A673 (cell line): ENCODE measurements around the gene NOL3. TPM values are rescaled to one million over a fixed set of nuclear protein-coding genes. Genes with fewer than 3 reads are reported as not detected.

Experiments
- BruUV-seq: library from RNA; stranded (reverse); fragments of 400-500 nt; replicated peaks from 2 replicates; lab custom pipeline; 2021; lab: Mats Ljungman, UMichigan
- CTCF ChIA-PET: fragments of 300-600 bp; sonication (Branson Sonifier 250); formaldehyde crosslinking; loops from one replicate; lab custom pipeline; 2022; ENCODE audit warnings: antibody characterized with exemption; lab: Charles Lee
- POLR2A ChIA-PET: fragments of 300-600 bp; sonication (Branson Sonifier 250); formaldehyde crosslinking; loops from one replicate; lab custom pipeline; 2022; ENCODE audit warnings: antibody characterized with exemption; ENCODE audit not compliant: low non-redundant PET; lab: Charles Lee
- DNase-seq: peaks from one replicate; pipeline ENCODE4 v3.0.0-alpha.2; 2015; ENCODE audit warnings: low spot score
- H3K27ac ChIP-seq: fragments of 200-600 bp; sonication (generic); 2 replicates; pipeline ENCODE4 v1.5.1; 2016; ENCODE audit warnings: mixed run types, low read depth, mild to moderate bottlenecking, mixed read lengths, antibody characterized with exemption, low read length; ENCODE audit not compliant: poor library complexity, severe bottlenecking
- H3K27me3 ChIP-seq: fragments of 200-600 bp; sonication (generic); replicated peaks from 2 replicates; pipeline ENCODE4 v1.6.1; 2017; ENCODE audit warnings: mixed run types, low read depth, mild to moderate bottlenecking, mixed read lengths, antibody characterized with exemption, low read length; ENCODE audit not compliant: insufficient read depth, poor library complexity
- H3K36me3 ChIP-seq: fragments of 200-600 bp; sonication (generic); 2 replicates; pipeline ENCODE4 v1.6.1; 2016; ENCODE audit warnings: mixed run types, mild to moderate bottlenecking, mixed read lengths, antibody characterized with exemption, low read length; ENCODE audit not compliant: insufficient read depth, poor library complexity, severe bottlenecking
- H3K4me1 ChIP-seq: fragments of 200-600 bp; sonication (generic); 2 replicates; pipeline ENCODE4 v1.6.1; 2017; ENCODE audit warnings: mixed run types, mild to moderate bottlenecking, mixed read lengths, antibody characterized with exemption, low read length; ENCODE audit not compliant: insufficient read depth, poor library complexity, severe bottlenecking
- H3K4me3 ChIP-seq: fragments of 200-600 bp; sonication (generic); 2 replicates; pipeline ENCODE4 v1.5.1; 2016; ENCODE audit warnings: low read depth, mixed run types, mild to moderate bottlenecking, mixed read lengths, low read length; ENCODE audit not compliant: poor library complexity, severe bottlenecking
- H3K9me3 ChIP-seq: fragments of 200-600 bp; sonication (generic); 2 replicates; pipeline ENCODE4 v1.6.1; 2016; ENCODE audit warnings: mixed run types, low read depth, mild to moderate bottlenecking, mixed read lengths, antibody characterized with exemption, low read length; ENCODE audit not compliant: poor library complexity, severe bottlenecking
- EZH2 ChIP-seq: fragments of 200-600 bp; sonication (generic); IDR thresholded peaks from 2 replicates; pipeline ENCODE4 v1.6.1; 2017; ENCODE audit warnings: borderline replicate concordance, low read depth, mild to moderate bottlenecking, mixed read lengths, antibody characterized with exemption, low read length; ENCODE audit not compliant: poor library complexity, severe bottlenecking
- intact Hi-C: fragments of 100-400 bp; cut with micrococcal nuclease; formaldehyde crosslinking; loops from one replicate; pipeline ENCODE4 v1.10.0; 2022; ENCODE audit not compliant: unreplicated experiment
- total RNA-seq: library from RNA; stranded (reverse); gene quantifications from 2 replicates; pipeline ENCODE4 v1.2.3, GENCODE V29; 2021
- TF ChIP-seq, protein P1 (sequence below): fragments of 300-800, 200-600 bp; sonication (generic); conservative IDR thresholded peaks from 2 replicates; pipeline ENCODE4 v1.5.1; 2017; ENCODE audit warnings: low read depth, mild to moderate bottlenecking, antibody characterized with exemption, low read length, moderate library complexity, mixed read lengths

Gene NOL3
- total RNA-seq, 1 experiment from 2014 or later: 15.3 TPM

DNA sequence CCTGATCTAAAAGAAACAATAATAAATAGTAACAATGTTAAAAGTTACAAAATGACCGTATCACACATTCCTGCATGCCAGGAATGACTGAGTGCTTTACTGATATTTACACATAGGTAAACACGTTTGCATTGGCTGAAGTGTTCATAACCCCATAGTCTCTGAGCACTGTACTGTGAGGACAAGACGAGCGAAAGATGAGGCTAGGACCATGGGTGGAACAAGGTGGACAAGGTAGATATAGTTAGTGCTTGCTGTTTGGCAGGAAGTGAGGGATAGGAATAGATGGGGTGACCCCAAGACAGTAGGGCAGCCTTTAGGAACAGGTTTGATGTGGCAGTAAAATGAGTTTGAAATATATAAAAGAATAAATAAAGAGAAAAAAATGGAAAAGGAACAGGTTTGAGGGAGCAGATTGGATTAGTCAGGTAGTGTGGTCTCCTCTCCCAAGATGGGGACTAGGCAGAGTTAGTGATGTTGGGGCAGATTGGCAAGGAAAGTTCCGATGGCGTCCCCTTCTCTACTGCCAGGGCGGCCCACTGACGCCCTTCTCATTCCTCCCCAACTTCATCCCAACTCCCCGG lies 21.2 kb downstream of the NOL3 start:
- Histone ChIP-seq H3K27me3 (no peaks in the 10 kb centered on the region), H3K36me3 (peaks cover 33% of the 10 kb centered on the region), H3K4me3 (peak overlapping the region; percentile 98), H3K9me3 (no peaks in the 10 kb centered on the region), H3K27ac (peak overlapping the region; percentile 85), H3K4me1 (peaks cover 18% of the 10 kb centered on the region)
- DNase-seq: no peak
- TF ChIP-seq, protein P1, sequence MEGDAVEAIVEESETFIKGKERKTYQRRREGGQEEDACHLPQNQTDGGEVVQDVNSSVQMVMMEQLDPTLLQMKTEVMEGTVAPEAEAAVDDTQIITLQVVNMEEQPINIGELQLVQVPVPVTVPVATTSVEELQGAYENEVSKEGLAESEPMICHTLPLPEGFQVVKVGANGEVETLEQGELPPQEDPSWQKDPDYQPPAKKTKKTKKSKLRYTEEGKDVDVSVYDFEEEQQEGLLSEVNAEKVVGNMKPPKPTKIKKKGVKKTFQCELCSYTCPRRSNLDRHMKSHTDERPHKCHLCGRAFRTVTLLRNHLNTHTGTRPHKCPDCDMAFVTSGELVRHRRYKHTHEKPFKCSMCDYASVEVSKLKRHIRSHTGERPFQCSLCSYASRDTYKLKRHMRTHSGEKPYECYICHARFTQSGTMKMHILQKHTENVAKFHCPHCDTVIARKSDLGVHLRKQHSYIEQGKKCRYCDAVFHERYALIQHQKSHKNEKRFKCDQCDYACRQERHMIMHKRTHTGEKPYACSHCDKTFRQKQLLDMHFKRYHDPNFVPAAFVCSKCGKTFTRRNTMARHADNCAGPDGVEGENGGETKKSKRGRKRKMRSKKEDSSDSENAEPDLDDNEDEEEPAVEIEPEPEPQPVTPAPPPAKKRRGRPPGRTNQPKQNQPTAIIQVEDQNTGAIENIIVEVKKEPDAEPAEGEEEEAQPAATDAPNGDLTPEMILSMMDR: no peak
- TF ChIP-seq EZH2: no peak
- POLR2A ChIA-PET: no interaction called here
- CTCF ChIA-PET: no interaction called here
- no TSS peak for BruUV-seq
- intact Hi-C loops: no loop called here

GRCh38 chr16:67191995-67192681 lies 21.8 kb downstream of the NOL3 start, which contains the start of gene E2F4:
Gene E2F4 (plus strand): TSS chr16:67192155. CDS start chr16:67192228, 73 bp downstream.
- peak within 1 kb of the TSS; percentile 85 for H3K27ac ChIP-seq
- H3K27me3 ChIP-seq: no peaks in the 10 kb centered on the region
- POLR2A ChIA-PET: no interaction called here
- TSS peak; percentile 58 for BruUV-seq
- CTCF ChIA-PET: interaction anchor here (0.6 kb wide), 1 partner anchor 135 kb away, joined by 3 read pairs; the partner anchor contains the start of genes KCTD19 and LRRC36
- peaks cover 18% of the 10 kb centered on the region for H3K4me1 ChIP-seq
- TF ChIP-seq, protein P1: no peak
- no peak for TF ChIP-seq EZH2
- DNase-seq: peak; percentile 95
- intact Hi-C loops: no loop called here
- peaks cover 39% of the 10 kb centered on the region for H3K36me3 ChIP-seq
- peak within 1 kb of the TSS; percentile 98 for H3K4me3 ChIP-seq
- no peaks in the 10 kb centered on the region for H3K9me3 ChIP-seq

DNA sequence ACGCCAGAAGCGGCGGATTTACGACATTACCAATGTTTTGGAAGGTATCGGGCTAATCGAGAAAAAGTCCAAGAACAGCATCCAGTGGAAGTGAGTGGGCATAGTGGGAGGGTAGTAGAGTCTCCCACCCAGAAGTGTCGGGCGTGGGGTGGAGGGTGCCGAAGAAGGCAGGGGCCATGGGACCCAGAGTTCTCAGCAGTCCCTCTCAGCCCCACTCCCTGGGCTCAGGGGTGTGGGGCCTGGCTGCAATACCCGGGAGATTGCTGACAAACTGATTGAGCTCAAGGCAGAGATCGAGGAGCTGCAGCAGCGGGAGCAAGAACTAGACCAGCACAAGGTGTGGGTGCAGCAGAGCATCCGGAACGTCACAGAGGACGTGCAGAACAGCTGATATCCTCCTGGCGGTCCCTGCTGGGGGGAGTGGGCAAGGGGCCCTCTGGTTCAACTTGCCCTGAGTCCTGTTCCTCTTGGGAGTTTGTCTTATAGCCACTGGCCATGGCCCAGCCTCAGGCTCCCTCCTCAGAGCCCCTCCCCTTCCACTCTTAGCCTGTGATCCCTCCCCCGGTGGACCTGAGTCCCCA lies 22.5 kb downstream of the NOL3 start:
- Histone ChIP-seq H3K4me3 (peak overlapping the region; percentile 98), H3K4me1 (peaks cover 18% of the 10 kb centered on the region), H3K36me3 (peaks cover 45% of the 10 kb centered on the region), H3K27ac (peak overlapping the region; percentile 85), H3K9me3 (no peaks in the 10 kb centered on the region), H3K27me3 (no peaks in the 10 kb centered on the region)
- DNase-seq: no peak
- ChIA-PET POLR2A (no interaction called here), CTCF (interaction anchor here (0.6 kb wide), 1 partner anchor 134 kb away, joined by 3 read pairs; the partner anchor contains the start of genes KCTD19 and LRRC36)
- intact Hi-C loops: no loop called here
- TF ChIP-seq, protein P1: no peak
- TF ChIP-seq EZH2: no peak
- BruUV-seq: no TSS peak
